Osteocyte (in vitro differentiated cells): ENCODE data around the gene SOBP. TPM values are rescaled to one million over a fixed set of nuclear protein-coding genes. Genes with fewer than 3 reads are reported as not detected.

Experiments
- DNase-seq: peaks from one replicate; pipeline ENCODE4 v3.0.0; 2021; ENCODE audit warnings: mixed read lengths; ENCODE audit not compliant: unreplicated experiment; ENCODE audit errors: extremely low spot score
- H3K27ac Mint-ChIP-seq: one replicate; pipeline ENCODE4 v1.8.0; 2021; ENCODE audit warnings: mild to moderate bottlenecking, mixed read lengths; ENCODE audit not compliant: unreplicated experiment
- H3K27me3 Mint-ChIP-seq: one replicate; pipeline ENCODE4 v1.8.0; 2021; ENCODE audit warnings: mixed read lengths; ENCODE audit not compliant: unreplicated experiment
- H3K36me3 Mint-ChIP-seq: one replicate; pipeline ENCODE4 v1.8.0; 2021; ENCODE audit warnings: mixed read lengths; ENCODE audit not compliant: unreplicated experiment
- H3K4me1 Mint-ChIP-seq: one replicate; pipeline ENCODE4 v1.8.0; 2021; ENCODE audit warnings: mixed read lengths; ENCODE audit not compliant: unreplicated experiment
- H3K4me3 Mint-ChIP-seq: one replicate; pipeline ENCODE4 v1.8.0; 2021; ENCODE audit warnings: mild to moderate bottlenecking, moderate library complexity, mixed read lengths; ENCODE audit not compliant: unreplicated experiment
- H3K9me3 Mint-ChIP-seq: one replicate; pipeline ENCODE4 v1.8.0; 2021; ENCODE audit warnings: mixed read lengths; ENCODE audit not compliant: unreplicated experiment
- CTCF ChIP-seq: fragments of 200-600 bp; sonication (generic); IDR thresholded peaks from 2 replicates; pipeline ENCODE4 v1.5.0; 2021; ENCODE audit warnings: antibody characterized with exemption, mild to moderate bottlenecking, moderate library complexity
- total RNA-seq: library from RNA; stranded (reverse); gene quantifications from 2 replicates; pipeline ENCODE4 v1.2.1, GENCODE V29; 2021

The SOBP gene
- total RNA-seq, 1 donor from 2014 or later = 7.4 TPM

- no peaks in the 10 kb centered on the region for H3K27me3 Mint-ChIP-seq
- H3K4me3 Mint-ChIP-seq = no peak overlapping the region
Observed at GRCh38 chr6:107555449-107555848, 65.5 kb downstream of the SOBP start.

GRCh38 chr6:107556082-107556481, 66.2 kb downstream of the SOBP start:
- H3K9me3 Mint-ChIP-seq = no peaks in the 10 kb centered on the region
- no peak overlapping the region for H3K4me3 Mint-ChIP-seq
- peaks cover 3% of the 10 kb centered on the region for H3K36me3 Mint-ChIP-seq
- no peak for DNase-seq
- H3K27me3 Mint-ChIP-seq = no peaks in the 10 kb centered on the region
- no peak for TF ChIP-seq CTCF
- peaks cover 7% of the 10 kb centered on the region for H3K4me1 Mint-ChIP-seq
- H3K27ac Mint-ChIP-seq = no peak overlapping the region

More at GRCh38 chr6:107555449-107555848, 65.5 kb downstream of the SOBP start:
- Mint-ChIP-seq H3K36me3 (peaks cover 3% of the 10 kb centered on the region), H3K27ac (no peak overlapping the region), H3K9me3 (no peaks in the 10 kb centered on the region), H3K4me1 (peaks cover 2% of the 10 kb centered on the region)
- peak; percentile 48 for DNase-seq
- TF ChIP-seq CTCF = no peak

- Mint-ChIP-seq H3K4me1 (peaks cover 12% of the 10 kb centered on the region), H3K9me3 (no peaks in the 10 kb centered on the region), H3K36me3 (peaks cover 3% of the 10 kb centered on the region), H3K27me3 (peaks cover 2% of the 10 kb centered on the region), H3K27ac (no peak overlapping the region), H3K4me3 (no peak overlapping the region)
- no peak for TF ChIP-seq CTCF
- no peak for DNase-seq
Observed at GRCh38 chr6:107557698-107558097, 67.8 kb downstream of the SOBP start.

- DNase-seq = peak; percentile 49
- H3K36me3 Mint-ChIP-seq = peaks cover 3% of the 10 kb centered on the region
- peaks cover 31% of the 10 kb centered on the region for H3K4me1 Mint-ChIP-seq
- H3K9me3 Mint-ChIP-seq = no peaks in the 10 kb centered on the region
- no peak overlapping the region for H3K4me3 Mint-ChIP-seq
- H3K27me3 Mint-ChIP-seq = peaks cover 2% of the 10 kb centered on the region
- TF ChIP-seq CTCF = no peak
- peak overlapping the region; percentile 77 for H3K27ac Mint-ChIP-seq
Observed at GRCh38 chr6:107560657-107561056, 70.7 kb downstream of the SOBP start.

DNA sequence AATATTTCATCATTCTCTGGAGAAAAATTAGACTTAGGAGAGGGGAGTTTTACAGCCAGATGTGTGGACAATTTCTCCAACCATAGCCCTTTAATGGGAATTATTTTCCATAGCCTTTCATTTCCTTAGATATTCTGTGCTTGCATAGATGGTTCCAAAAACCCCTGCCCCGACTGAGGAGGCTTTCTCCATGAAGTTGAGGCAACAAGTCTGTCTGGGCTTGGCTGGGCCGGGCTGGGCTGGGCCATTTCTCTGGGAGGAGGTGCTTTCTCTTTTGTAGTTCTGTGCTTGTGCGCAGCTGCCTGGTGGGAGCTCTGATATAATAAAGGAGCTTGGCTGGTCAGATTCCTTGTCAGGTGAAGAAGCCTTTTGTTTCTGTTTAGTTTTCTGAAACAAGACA, 71.4 kb downstream of the SOBP start:
- peak; percentile 78 for DNase-seq
- no peaks in the 10 kb centered on the region for H3K9me3 Mint-ChIP-seq
- H3K27me3 Mint-ChIP-seq = peaks cover 2% of the 10 kb centered on the region
- H3K4me1 Mint-ChIP-seq = peaks cover 31% of the 10 kb centered on the region
- H3K4me3 Mint-ChIP-seq = no peak overlapping the region
- peaks cover 3% of the 10 kb centered on the region for H3K36me3 Mint-ChIP-seq
- H3K27ac Mint-ChIP-seq = peak overlapping the region; percentile 77
- no peak for TF ChIP-seq CTCF
